Stimulated activated naive CD4-positive, alpha-beta T cell treated with Interleukin-2 at 50 U/mL for 16 hours (primary cell): ENCODE measurements around the gene ARL4D.
A peak's percentile ranks its signal among the peaks of the same experiment; 100 is the strongest.
"Not testable (repeated sequence)": the region's sequence is repeated elsewhere in the genome, so short reads cannot be mapped to it uniquely, and the experiment has no call there.

Experiments
- DNase-seq: peaks from one replicate; lab custom pipeline; 2025; lab: John Stamatoyannopoulos, UW

The ARL4D gene

GRCh38 chr17:43398724-43399595, at the start of gene ARL4D:
ARL4D (plus strand) TSS chr17:43398993; CDS start chr17:43399733, 740 bp downstream.
- peak; percentile 76 for DNase-seq

- DNase-seq: no peak
Measured at GRCh38 chr17:43349142-43349541, 49.7 kb upstream of the ARL4D start.

GRCh38 chr17:43350888-43351361, 47.9 kb upstream of the ARL4D start:
- no peak for DNase-seq

- no peak for DNase-seq
Measured at GRCh38 chr17:43351691-43352090, 47.1 kb upstream of the ARL4D start.

GRCh38 chr17:43352579-43353331, 46.0 kb upstream of the ARL4D start:
- no peak for DNase-seq

- no peak for DNase-seq
Measured at GRCh38 chr17:43353393-43353792, 45.4 kb upstream of the ARL4D start.

- no peak for DNase-seq
Measured at GRCh38 chr17:43354371-43354770, 44.4 kb upstream of the ARL4D start.

- DNase-seq: no peak
Measured at GRCh38 chr17:43356450-43356849, 42.3 kb upstream of the ARL4D start.

GRCh38 chr17:43356999-43357398, 41.8 kb upstream of the ARL4D start:
- no peak for DNase-seq

- no peak for DNase-seq
Measured at GRCh38 chr17:43359469-43360110, 39.2 kb upstream of the ARL4D start.

GRCh38 chr17:43360376-43360738, 38.4 kb upstream of the ARL4D start:
- peak; percentile 65 for DNase-seq

- DNase-seq: peak; percentile 90
Measured at GRCh38 chr17:43360739-43361505, 37.9 kb upstream of the ARL4D start.

- no peak for DNase-seq
Measured at GRCh38 chr17:43363181-43363925, 35.4 kb upstream of the ARL4D start.

GRCh38 chr17:43363926-43364285, 34.9 kb upstream of the ARL4D start:
- no peak for DNase-seq

- DNase-seq: no peak
Measured at GRCh38 chr17:43365356-43365755, 33.4 kb upstream of the ARL4D start.

GRCh38 chr17:43365921-43366320, 32.9 kb upstream of the ARL4D start:
- not testable (repeated sequence) for DNase-seq

- DNase-seq: no peak
Measured at GRCh38 chr17:43366891-43367736, 31.7 kb upstream of the ARL4D start.

GRCh38 chr17:43367737-43368242, 31.0 kb upstream of the ARL4D start:
- peak; percentile 40 for DNase-seq

GRCh38 chr17:43368740-43369506, 29.9 kb upstream of the ARL4D start:
- DNase-seq: peak; percentile 62
